CD14-positive monocyte (primary cell): ENCODE measurements around the gene SEC24A. TPM values are rescaled to one million over a fixed set of nuclear protein-coding genes. Genes with fewer than 3 reads are reported as not detected.

Experiments used
- DNase-seq, 3 donors: peaks; one replicate each; pipeline ENCODE4 v3.0.0-alpha.2; 2011 to 2022
- H2AFZ ChIP-seq: 2 replicates; pipeline ENCODE4 v1.6.0; 2012; ENCODE audit warnings: mild to moderate bottlenecking, low read depth, low read length, inconsistent platforms; ENCODE audit not compliant: insufficient read depth, poor library complexity, severe bottlenecking
- H3K27ac ChIP-seq, 2 donors: 1 replicate in 1 of 2; 2 replicates in 1 of 2; pipeline ENCODE4 v1.5.1; 2012 to 2013; ENCODE audit warnings: low read length in 2 of 2, control low read depth in 1 of 2, inconsistent platforms in 1 of 2, low read depth in 1 of 2, mild to moderate bottlenecking in 1 of 2
- H3K27me3 ChIP-seq, 2 donors: one replicate each; pipeline versions ENCODE4 v1.6.0 to v1.6.1; 2011 to 2013; ENCODE audit warnings: low read length in 2 of 2; ENCODE audit not compliant: control insufficient read depth in 2 of 2, insufficient read depth in 2 of 2
- H3K36me3 ChIP-seq, 2 donors: replicated peaks in 1 of 2; 1 replicate in 1 of 2; 2 replicates in 1 of 2; pipeline versions ENCODE4 v1.5.1 to v1.6.1; 2012 to 2013; ENCODE audit warnings: low read length in 2 of 2, control low read depth in 1 of 2, inconsistent platforms in 1 of 2, mild to moderate bottlenecking in 1 of 2; ENCODE audit not compliant: insufficient read depth in 2 of 2, control insufficient read depth in 1 of 2
- H3K4me1 ChIP-seq, 2 donors: 1 replicate in 1 of 2; 2 replicates in 1 of 2; pipeline versions ENCODE4 v1.5.1 to v1.6.1; 2012 to 2013; ENCODE audit warnings: low read length in 2 of 2, control low read depth in 1 of 2, inconsistent platforms in 1 of 2, mild to moderate bottlenecking in 1 of 2, moderate library complexity in 1 of 2; ENCODE audit not compliant: insufficient read depth in 2 of 2, control insufficient read depth in 1 of 2
- H3K4me2 ChIP-seq: replicated peaks from 2 replicates; pipeline ENCODE3; 2012; ENCODE audit warnings: low read length, moderate library complexity, mild to moderate bottlenecking; ENCODE audit not compliant: poor library complexity, severe bottlenecking; ENCODE audit errors: extremely low read depth
- H3K4me3 ChIP-seq, 3 experiments: fragments of 200-600 bp in 1 of 3; sonication (generic) in 1 of 3; replicated peaks in 1 of 3; 1 replicate in 2 of 3; 2 replicates in 1 of 3; pipeline ENCODE4 v1.5.1; 2011 to 2013; ENCODE audit warnings: low read length in 3 of 3, mild to moderate bottlenecking in 3 of 3, control low read depth in 2 of 3, low read depth in 2 of 3, inconsistent platforms in 1 of 3, moderate library complexity in 1 of 3
- H3K79me2 ChIP-seq: 2 replicates; pipeline ENCODE4 v1.6.0; 2012; ENCODE audit warnings: mild to moderate bottlenecking, control low read depth, inconsistent platforms, low read length, moderate library complexity; ENCODE audit not compliant: insufficient read depth
- H3K9ac ChIP-seq: 2 replicates; pipeline ENCODE4 v1.6.0; 2017; ENCODE audit warnings: low read length, mild to moderate bottlenecking; ENCODE audit not compliant: insufficient read depth, poor library complexity, severe bottlenecking
- H3K9me3 ChIP-seq, 2 donors: replicated peaks in 1 of 2; 1 replicate in 1 of 2; 2 replicates in 1 of 2; pipeline versions ENCODE4 v1.5.1 to v1.6.1; 2012 to 2013; ENCODE audit warnings: low read length in 2 of 2, control low read depth in 1 of 2; ENCODE audit not compliant: control insufficient read depth in 1 of 2, insufficient read depth in 1 of 2
- H4K20me1 ChIP-seq: 2 replicates; pipeline ENCODE4 v1.6.0; 2012; ENCODE audit warnings: mild to moderate bottlenecking, low read length, control low read depth, moderate library complexity; ENCODE audit not compliant: insufficient read depth
- H3K27ac Mint-ChIP-seq, 7 donors: one replicate each; pipeline ENCODE4 v1.8.0; 2020; ENCODE audit warnings: mild to moderate bottlenecking in 7 of 7, mixed read lengths in 7 of 7, moderate library complexity in 6 of 7, inconsistent platforms in 2 of 7
- H3K27me3 Mint-ChIP-seq, 3 donors: one replicate each; pipeline ENCODE4 v1.8.0; 2021 to 2022; ENCODE audit warnings: low read depth in 3 of 3, mild to moderate bottlenecking in 3 of 3, mixed read lengths in 3 of 3, moderate library complexity in 3 of 3, inconsistent platforms in 1 of 3
- H3K36me3 Mint-ChIP-seq, 2 donors: one replicate each; pipeline ENCODE4 v1.8.0; 2020; ENCODE audit warnings: mixed read lengths in 2 of 2, inconsistent platforms in 1 of 2, mild to moderate bottlenecking in 1 of 2
- H3K4me1 Mint-ChIP-seq: one replicate; pipeline ENCODE4 v1.8.0; 2020; ENCODE audit warnings: mild to moderate bottlenecking, mixed read lengths
- H3K4me3 Mint-ChIP-seq, 2 donors: one replicate each; pipeline ENCODE4 v1.8.0; 2020; ENCODE audit warnings: mild to moderate bottlenecking in 2 of 2, mixed read lengths in 2 of 2, moderate library complexity in 1 of 2
- H3K9me3 Mint-ChIP-seq, 7 donors: one replicate each; pipeline ENCODE4 v1.8.0; 2020 to 2022; ENCODE audit warnings: mixed read lengths in 7 of 7, mild to moderate bottlenecking in 6 of 7, moderate library complexity in 6 of 7, inconsistent platforms in 2 of 7
- CTCF ChIP-seq: fragments of 200-600 bp; IDR thresholded peaks from one replicate; pipeline ENCODE4 v1.8.0; 2022; ENCODE audit warnings: antibody characterized with exemption, mild to moderate bottlenecking
- WGBS: methylation state at CpG from one replicate; pipeline ENCODE4 v1.1.5; 2013; ENCODE audit warnings: missing lambda C conversion rate; ENCODE audit not compliant: insufficient coverage; 5-methylcytosine and 5-hydroxymethylcytosine counted together
- intact Hi-C, 2 donors: fragments of 100-400 bp; cut with micrococcal nuclease; formaldehyde crosslinking; loops; one replicate each; pipeline versions ENCODE4 v1.15.0 to v1.15.1; 2023
- polyA plus RNA-seq, 3 donors: library from polyadenylated mRNA; depleted of rRNA in 1 of 3; unstranded in 2 of 3; stranded (reverse) in 1 of 3; fragments of 300-500 nt in 2 of 3; fragments of >200 nt in 1 of 3; fragmentation: Illumina TruSeq in 2 of 3; gene quantifications; 1 replicate in 2 of 3; 2 replicates in 1 of 3; pipeline ENCODE4 v1.2.3, GENCODE V29; 2012 to 2021

Gene SEC24A
- polyA plus RNA-seq, 3 donors = 4.9 to 8.5 (median 7.7) TPM

- H3K9ac ChIP-seq = no peak overlapping the region
- no peak overlapping the region for H3K4me2 ChIP-seq
- DNase-seq = no peak
- no CpG with 5 or more reads among the region's 4 CpGs for WGBS
- Mint-ChIP-seq H3K4me3 (no peak overlapping the region), H3K4me1 (no peaks in the 10 kb centered on the region), H3K27me3 (no peaks in the 10 kb centered on the region), H3K9me3 (no peaks in the 10 kb centered on the region), H3K36me3 (peaks cover 26 to 50% of the 10 kb centered on the region in 2 donors), H3K27ac (no peak overlapping the region)
- no peak overlapping the region for H3K4me3 ChIP-seq
- intact Hi-C loops = loop anchor here in 1 of 2 donors (10.0 kb wide), 1 partner anchor 75 kb away; the partner anchor contains the start of gene CAMLG
- TF ChIP-seq CTCF = no peak
- H3K36me3 ChIP-seq = peaks cover 26 to 45% of the 10 kb centered on the region in 2 donors
- no peaks in the 10 kb centered on the region for H3K9me3 ChIP-seq
- peaks cover 80% of the 10 kb centered on the region for H4K20me1 ChIP-seq
- peaks cover 88% of the 10 kb centered on the region for H3K79me2 ChIP-seq
- no peak overlapping the region for H2AFZ ChIP-seq
- H3K4me1 ChIP-seq = no peaks in the 10 kb centered on the region
- no peaks in the 10 kb centered on the region for H3K27me3 ChIP-seq
- no peak overlapping the region for H3K27ac ChIP-seq
Observed at GRCh38 chr5:134659456-134659855, 10.9 kb downstream of the SEC24A start.

DNA sequence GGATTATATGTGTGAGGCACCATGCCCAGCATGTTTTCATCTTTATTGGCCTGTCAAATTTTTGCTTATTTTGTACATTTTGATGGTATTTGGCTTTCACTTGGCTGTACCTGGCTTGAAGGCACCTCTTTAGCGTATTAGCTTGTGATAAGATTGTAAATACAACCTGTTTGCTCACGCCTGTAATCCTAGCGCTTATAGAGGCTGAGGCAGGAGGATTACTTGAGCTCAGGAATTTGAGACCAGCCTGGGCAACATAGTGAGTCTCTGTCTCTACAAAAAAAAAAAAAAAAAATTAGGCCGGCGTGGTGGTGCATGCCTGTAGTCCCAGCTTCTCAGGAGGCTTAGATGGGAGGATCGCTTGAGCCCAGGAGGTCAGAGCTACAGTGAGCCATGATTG lies 11.3 kb downstream of the SEC24A start:
- no peak for DNase-seq
- Mint-ChIP-seq H3K9me3 (no peaks in the 10 kb centered on the region), H3K4me1 (no peaks in the 10 kb centered on the region), H3K36me3 (peaks cover 26 to 50% of the 10 kb centered on the region in 2 donors), H3K4me3 (no peak overlapping the region), H3K27ac (no peak overlapping the region), H3K27me3 (no peaks in the 10 kb centered on the region)
- no peaks in the 10 kb centered on the region for H3K4me1 ChIP-seq
- no peak overlapping the region for H3K9ac ChIP-seq
- no peak overlapping the region for H3K27ac ChIP-seq
- no peaks in the 10 kb centered on the region for H3K27me3 ChIP-seq
- WGBS = 100% methylated on average over 2 of the region's 6 CpGs
- TF ChIP-seq CTCF = no peak
- H3K79me2 ChIP-seq = peaks cover 88% of the 10 kb centered on the region
- H3K36me3 ChIP-seq = peaks cover 26 to 43% of the 10 kb centered on the region in 2 donors
- H4K20me1 ChIP-seq = peaks cover 78% of the 10 kb centered on the region
- no peaks in the 10 kb centered on the region for H3K9me3 ChIP-seq
- no peak overlapping the region for H2AFZ ChIP-seq
- H3K4me3 ChIP-seq = no peak overlapping the region
- intact Hi-C loops = loop anchor here in 1 of 2 donors (10.0 kb wide), 1 partner anchor 75 kb away; the partner anchor contains the start of gene CAMLG
- H3K4me2 ChIP-seq = no peak overlapping the region
